GM18498 (cell line): ENCODE measurements around the gene LIPE.

Source experiments
- ATAC-seq: cut with Tn5 transposase; IDR thresholded peaks from one replicate; pipeline ENCODE4 v1.9.1; 2021; ENCODE audit warnings: mild to moderate bottlenecking, moderate library complexity; ENCODE audit not compliant: unreplicated experiment

LIPE gene

DNA sequence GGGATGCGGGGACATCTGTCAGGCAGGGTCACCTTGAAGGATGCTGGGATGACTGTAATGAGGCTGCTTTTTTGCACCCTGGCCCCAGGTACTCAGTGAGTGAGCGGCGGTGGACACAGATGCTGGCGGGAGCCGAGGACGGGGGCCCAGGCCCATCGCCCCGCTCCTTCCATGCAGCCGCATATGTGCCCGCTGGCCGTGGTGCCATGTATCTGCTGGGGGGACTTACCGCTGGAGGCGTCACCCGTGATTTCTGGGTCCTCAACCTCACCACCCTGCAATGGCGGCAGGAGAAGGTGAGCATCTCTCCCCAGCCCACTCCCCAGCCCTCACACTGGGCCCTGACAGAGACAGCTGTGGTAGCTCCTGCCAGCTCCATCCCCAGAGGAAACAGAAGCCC is 70.5 kb downstream of the LIPE start:
- no peak for ATAC-seq

DNA sequence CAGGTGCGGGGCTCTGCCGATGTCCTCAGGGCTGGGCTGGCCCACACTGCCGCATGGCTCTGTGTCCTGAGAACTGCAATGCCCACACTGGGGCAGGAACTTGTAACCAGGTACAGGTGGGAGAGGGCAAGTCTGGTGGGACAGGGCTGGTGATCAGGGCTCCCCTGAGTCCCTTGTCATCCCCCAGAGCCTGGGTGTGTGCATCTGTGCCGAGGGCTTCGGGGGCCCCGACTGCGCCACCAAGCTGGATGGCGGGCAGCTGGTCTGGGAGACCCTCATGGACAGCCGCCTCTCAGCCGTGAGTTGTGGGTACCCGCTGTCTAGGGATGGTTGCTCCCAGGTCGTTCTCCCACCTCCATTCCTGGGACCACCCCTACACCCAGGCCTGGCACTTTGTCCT is 71.3 kb downstream of the LIPE start:
- no peak for ATAC-seq

DNA sequence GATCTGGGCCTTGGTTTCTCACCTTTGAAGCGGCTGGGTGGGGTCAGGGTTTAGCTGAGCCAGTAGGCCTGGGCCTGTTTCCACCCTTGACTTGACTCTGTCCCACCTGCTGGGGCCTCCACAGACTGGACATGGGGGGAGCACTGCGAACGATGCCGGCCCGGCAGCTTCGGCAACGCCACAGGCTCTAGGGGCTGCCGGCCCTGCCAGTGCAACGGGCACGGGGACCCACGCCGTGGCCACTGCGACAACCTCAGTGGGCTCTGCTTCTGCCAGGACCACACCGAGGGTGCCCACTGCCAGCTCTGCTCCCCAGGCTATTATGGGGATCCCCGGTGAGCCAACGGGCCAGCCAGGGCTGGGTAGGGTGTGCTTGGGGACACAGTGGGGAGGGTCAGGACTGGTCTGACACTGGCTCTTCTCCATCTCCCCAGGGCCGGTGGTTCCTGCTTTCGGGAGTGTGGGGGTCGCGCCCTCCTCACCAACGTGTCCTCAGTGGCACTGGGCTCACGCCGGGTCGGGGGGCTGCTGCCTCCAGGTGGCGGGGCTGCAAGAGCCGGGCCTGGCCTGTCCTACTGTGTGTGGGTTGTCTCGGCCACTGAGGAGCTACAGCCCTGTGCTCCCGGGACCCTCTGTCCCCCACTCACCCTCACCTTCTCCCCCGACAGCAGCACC is 73.7 kb downstream of the LIPE start:
- no peak for ATAC-seq

DNA sequence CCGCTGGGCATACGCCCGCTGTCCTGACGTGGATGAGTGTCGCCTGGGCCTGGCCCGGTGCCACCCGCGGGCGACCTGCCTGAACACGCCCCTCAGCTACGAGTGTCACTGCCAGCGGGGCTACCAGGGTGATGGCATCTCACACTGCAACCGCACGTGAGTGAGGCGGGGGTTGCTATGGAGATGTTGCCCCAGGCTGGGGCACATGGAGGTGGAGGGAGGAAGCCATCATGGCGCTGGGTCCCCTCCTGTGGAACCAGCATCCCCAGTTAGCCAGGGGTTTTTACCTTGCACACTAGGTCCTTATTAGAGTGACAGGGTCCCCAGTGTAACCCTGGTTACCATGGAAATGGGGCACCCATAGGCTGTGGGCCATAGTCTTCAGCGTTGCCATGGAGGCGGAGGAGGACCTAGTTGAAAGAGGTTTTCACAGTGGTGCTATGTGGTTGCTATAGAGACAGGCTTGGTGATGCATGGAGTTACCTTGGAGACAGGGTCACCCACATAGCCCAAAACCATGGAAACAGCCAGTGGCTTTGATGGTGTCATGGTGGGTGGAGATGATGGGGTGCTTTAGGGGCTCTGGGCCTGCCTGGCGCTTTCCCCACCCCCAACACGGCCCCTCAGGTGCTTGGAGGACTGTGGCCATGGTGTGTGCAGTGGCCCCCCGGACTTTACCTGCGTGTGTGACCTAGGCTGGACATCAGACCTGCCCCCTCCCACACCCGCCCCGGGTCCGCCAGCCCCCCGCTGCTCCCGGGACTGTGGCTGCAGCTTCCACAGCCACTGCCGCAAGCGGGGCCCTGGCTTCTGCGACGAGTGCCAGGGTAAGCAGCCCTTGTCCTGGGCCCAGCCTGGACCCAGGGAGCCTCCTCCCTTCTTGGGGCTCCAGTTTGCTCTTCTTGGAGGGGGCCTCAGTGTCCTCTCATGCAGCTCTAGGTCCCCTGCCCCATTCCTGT is 74.6 kb downstream of the LIPE start:
- no peak for ATAC-seq
